Neural cell (in vitro differentiated cells): ENCODE measurements around the gene SETD6.

Experiments used
- CTCF ChIP-seq: fragments of 450-650 bp; IDR thresholded peaks from 2 replicates; pipeline ENCODE4 v1.5.1; 2014; ENCODE audit warnings: antibody characterized with exemption, mild to moderate bottlenecking, moderate library complexity; ENCODE audit not compliant: poor library complexity, severe bottlenecking
- EP300 ChIP-seq: fragments of 450-650 bp; conservative IDR thresholded peaks from 2 replicates; pipeline ENCODE4 v1.6.1; 2014; ENCODE audit warnings: antibody characterized with exemption, mild to moderate bottlenecking, moderate library complexity; ENCODE audit not compliant: poor library complexity, severe bottlenecking
- EZH2 ChIP-seq: fragments of 200-600, 300-800 bp; shearing (Covaris generic), sonication (generic); IDR thresholded peaks from 2 replicates; pipeline ENCODE4 v1.6.1; 2014; ENCODE audit warnings: antibody characterized with exemption, low read length, borderline replicate concordance, mild to moderate bottlenecking; ENCODE audit not compliant: insufficient read depth, poor library complexity, severe bottlenecking
- MXI1 ChIP-seq: fragments of 450-650 bp; conservative IDR thresholded peaks from 2 replicates; pipeline ENCODE4 v1.6.1; 2014; ENCODE audit warnings: antibody characterized with exemption, mild to moderate bottlenecking; ENCODE audit not compliant: poor library complexity, severe bottlenecking
- POLR2AphosphoS5 ChIP-seq: IDR thresholded peaks from 2 replicates; pipeline ENCODE4 v1.6.1; 2012
- REST ChIP-seq: IDR thresholded peaks from 2 replicates; pipeline ENCODE4 v1.6.1; 2012; ENCODE audit warnings: borderline replicate concordance

GRCh38 chr16:58515871-58516767 lies 802 bp downstream of the SETD6 start:
- TF ChIP-seq MXI1, result no peak
- TF ChIP-seq CTCF, result peak; percentile 21
- no peak for TF ChIP-seq EZH2
- TF ChIP-seq EP300, result no peak
- TF ChIP-seq REST, result no peak
- peak; percentile 1 for TF ChIP-seq POLR2AphosphoS5
